Measurements from ENCODE around the gene EFNA3.

GRCh38 chr1:155078469-155079209 is at the start of gene EFNA3:
- TF ChIP-seq, protein P1, sequence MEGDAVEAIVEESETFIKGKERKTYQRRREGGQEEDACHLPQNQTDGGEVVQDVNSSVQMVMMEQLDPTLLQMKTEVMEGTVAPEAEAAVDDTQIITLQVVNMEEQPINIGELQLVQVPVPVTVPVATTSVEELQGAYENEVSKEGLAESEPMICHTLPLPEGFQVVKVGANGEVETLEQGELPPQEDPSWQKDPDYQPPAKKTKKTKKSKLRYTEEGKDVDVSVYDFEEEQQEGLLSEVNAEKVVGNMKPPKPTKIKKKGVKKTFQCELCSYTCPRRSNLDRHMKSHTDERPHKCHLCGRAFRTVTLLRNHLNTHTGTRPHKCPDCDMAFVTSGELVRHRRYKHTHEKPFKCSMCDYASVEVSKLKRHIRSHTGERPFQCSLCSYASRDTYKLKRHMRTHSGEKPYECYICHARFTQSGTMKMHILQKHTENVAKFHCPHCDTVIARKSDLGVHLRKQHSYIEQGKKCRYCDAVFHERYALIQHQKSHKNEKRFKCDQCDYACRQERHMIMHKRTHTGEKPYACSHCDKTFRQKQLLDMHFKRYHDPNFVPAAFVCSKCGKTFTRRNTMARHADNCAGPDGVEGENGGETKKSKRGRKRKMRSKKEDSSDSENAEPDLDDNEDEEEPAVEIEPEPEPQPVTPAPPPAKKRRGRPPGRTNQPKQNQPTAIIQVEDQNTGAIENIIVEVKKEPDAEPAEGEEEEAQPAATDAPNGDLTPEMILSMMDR (IDR thresholded peaks at IDR 0.05; ENCODE audit: poor library complexity): no peak
- peak; percentile 50 for TF ChIP-seq EZH2 (IDR thresholded peaks at IDR 0.05; ENCODE audit: borderline replicate concordance)
